ENCODE measurements around the gene CNTNAP2. TPM values are rescaled to one million over a fixed set of nuclear protein-coding genes. Genes with fewer than 3 reads are reported as not detected.
A peak's percentile ranks its signal among the peaks of the same experiment; 100 is the strongest.

CNTNAP2 gene
- total and polyA plus RNA-seq, 2 of the 8 experiments (the other 6 are each of a cell fraction or from before 2014, with no cell fraction given): 27.9 to 71.0 TPM

- no peak overlapping the region for H3K27ac ChIP-seq (ENCODE audit: low read depth, low read length)
- H4K8ac ChIP-seq (ENCODE audit: extremely low read depth, insufficient read depth, low read length): no peak overlapping the region
- H3K9me3 ChIP-seq (ENCODE audit: insufficient read depth in 2 of 2, low read depth in 1 of 2, low read length in 1 of 2): no peaks in the 10 kb centered on the region
- H3K79me1 ChIP-seq (ENCODE audit: low read depth, low read length): no peaks in the 10 kb centered on the region; the same call in 1 of the 2 replicates
- no peak overlapping the region for H3K4me3 ChIP-seq (ENCODE audit: extremely low read depth in 1 of 4, insufficient read depth in 2 of 4, low read depth in 3 of 4, low read length in 4 of 4)
- no peak overlapping the region for H2BK120ac ChIP-seq (replicated peaks; ENCODE audit: low read depth, low read length)
- H3K18ac ChIP-seq (ENCODE audit: extremely low read depth, low read length): no peak overlapping the region
- H3K4ac ChIP-seq (replicated peaks; ENCODE audit: insufficient read length, low read depth, low read length): no peak overlapping the region
- no peak overlapping the region for H2AK5ac ChIP-seq (ENCODE audit: low read depth, low read length)
- H4K20me1 ChIP-seq (replicated peaks in 1 of 2; ENCODE audit: control insufficient read depth in 1 of 2, insufficient read depth in 2 of 2, low read length in 2 of 2): no peaks in the 10 kb centered on the region
- no peak overlapping the region for H2BK5ac ChIP-seq (ENCODE audit: low read depth, low read length)
- peaks cover 2 to 10% (median 6%) of the 10 kb centered on the region in 4 experiments; a peak in 5 of 7 replicates for H3K4me1 ChIP-seq (replicated peaks in 1 of 4; ENCODE audit: control insufficient read depth in 3 of 4, insufficient read depth in 4 of 4, low read length in 3 of 4)
- no peaks in the 10 kb centered on the region for H3K27me3 ChIP-seq (replicated peaks in 1 of 4; ENCODE audit: control insufficient read depth in 3 of 4, extremely low read depth in 1 of 4, insufficient read depth in 3 of 4, low read length in 3 of 4)
- peaks cover 2 to 29% (median 9%) of the 10 kb centered on the region in 4 experiments; a peak in 5 of 8 replicates for H3K36me3 ChIP-seq (ENCODE audit: control insufficient read depth in 2 of 4, insufficient read depth in 4 of 4, low read length in 3 of 4)
- H2AFZ ChIP-seq (ENCODE audit: low read length): no peak overlapping the region
- H2BK15ac ChIP-seq (ENCODE audit: low read length): no peak overlapping the region
- no peak for TF ChIP-seq ATF3 (IDR thresholded peaks at IDR 0.05; ENCODE audit: insufficient read depth, low read depth, low read length)
- TF ChIP-seq TEAD4 (IDR thresholded peaks at IDR 0.05; ENCODE audit: low read depth, low read length): no peak
- TF ChIP-seq USF2 (IDR thresholded peaks at IDR 0.05; ENCODE audit: low read length): no peak
- TF ChIP-seq EGR1 (IDR thresholded peaks at IDR 0.05; ENCODE audit: borderline replicate concordance, low read depth, low read length): no peak
- no peak for TF ChIP-seq CREB1 (IDR thresholded peaks at IDR 0.05)
- TF ChIP-seq SIN3A (conservative IDR thresholded peaks at IDR 0.05 in 1 of 2, IDR thresholded peaks at IDR 0.05 in 1 of 2; ENCODE audit: low read depth in 1 of 2, low read length in 2 of 2): no peak
- TF ChIP-seq YY1 (IDR thresholded peaks at IDR 0.05; ENCODE audit: low read depth, low read length): no peak
- no peak for TF ChIP-seq KDM4A (IDR thresholded peaks at IDR 0.05; ENCODE audit: low read depth, low read length, severe bottlenecking)
- TF ChIP-seq CHD1 (IDR thresholded peaks at IDR 0.05; ENCODE audit: low read depth, low read length): no peak
- TF ChIP-seq ZNF274 (IDR thresholded peaks at IDR 0.05; ENCODE audit: borderline replicate concordance, extremely low read depth, low read length): no peak
- no peak for TF ChIP-seq TAF7 (optimal IDR thresholded peaks at IDR 0.05; ENCODE audit: borderline replicate concordance, low read depth, low read length)
- no peak for TF ChIP-seq KDM5A (IDR thresholded peaks at IDR 0.05; ENCODE audit: low read length)
- no peak overlapping the region for H4K5ac ChIP-seq (ENCODE audit: insufficient read length, low read depth, low read length)
- no peak overlapping the region for H3K9ac ChIP-seq (replicated peaks in 1 of 4; ENCODE audit: extremely low read depth in 1 of 4, low read depth in 3 of 4, low read length in 3 of 4)
- no peak overlapping the region for H3K23ac ChIP-seq (ENCODE audit: insufficient read length)
- no peaks in the 10 kb centered on the region for H3K23me2 ChIP-seq (ENCODE audit: low read depth, low read length)
- no peaks in the 10 kb centered on the region for H3K79me2 ChIP-seq (ENCODE audit: control insufficient read depth in 1 of 2, insufficient read depth in 2 of 2, low read length in 2 of 2)
- DNase-seq (ENCODE audit: low read depth in 1 of 2, low spot score in 2 of 2) (peak in 1 of 2 experiments; percentile 32), FAIRE-seq (no peak)
- no peak overlapping the region for H2BK12ac ChIP-seq (ENCODE audit: low read depth, low read length)
- H4K91ac ChIP-seq (replicated peaks; ENCODE audit: insufficient read length, low read length): no peak overlapping the region
- POLR2A ChIA-PET (ENCODE audit: partially characterized antibody): interaction anchor here (1.2 kb wide), 1 partner anchor 9 kb away, joined by 5 read pairs; no protein-coding TSS in a partner anchor
- no peak overlapping the region for H2BK20ac ChIP-seq (ENCODE audit: low read length)
- CTCF ChIA-PET (ENCODE audit: partially characterized antibody): interaction anchor here (1.0 kb wide), 1 partner anchor 11 kb away, joined by 3 read pairs; no protein-coding TSS in a partner anchor
- no peak overlapping the region for H3K14ac ChIP-seq (ENCODE audit: insufficient read length)
- no peak overlapping the region for H3K56ac ChIP-seq (replicated peaks; ENCODE audit: insufficient read length, low read depth, low read length)
- no peak overlapping the region for H3K4me2 ChIP-seq (ENCODE audit: insufficient read depth in 1 of 2, low read depth in 2 of 2, low read length in 2 of 2)
- WGBS, 2 experiments (ENCODE audit: extremely low coverage in 1 of 2, insufficient coverage in 1 of 2, insufficient read length in 1 of 2, insufficient replicate concordance in 2 of 2, low coverage in 1 of 2, low lambda C conversion rate in 2 of 2, missing lambda C conversion rate in 1 of 2): 97% methylated on average over 14 of the region's 14 CpGs; no CpG with 5 or more reads in 1 of the 2 experiments
Measured at GRCh38 chr7:148383651-148384050, 2267.1 kb downstream of the CNTNAP2 start.
